C1 segment of cervical spinal cord (tissue), 14 donors: ENCODE results near the gene SERPINA5.

Experiments used
- DNase-seq, 14 donors: peaks; one replicate each; lab custom pipeline; 2025; lab: John Stamatoyannopoulos, UW

SERPINA5 gene

DNA sequence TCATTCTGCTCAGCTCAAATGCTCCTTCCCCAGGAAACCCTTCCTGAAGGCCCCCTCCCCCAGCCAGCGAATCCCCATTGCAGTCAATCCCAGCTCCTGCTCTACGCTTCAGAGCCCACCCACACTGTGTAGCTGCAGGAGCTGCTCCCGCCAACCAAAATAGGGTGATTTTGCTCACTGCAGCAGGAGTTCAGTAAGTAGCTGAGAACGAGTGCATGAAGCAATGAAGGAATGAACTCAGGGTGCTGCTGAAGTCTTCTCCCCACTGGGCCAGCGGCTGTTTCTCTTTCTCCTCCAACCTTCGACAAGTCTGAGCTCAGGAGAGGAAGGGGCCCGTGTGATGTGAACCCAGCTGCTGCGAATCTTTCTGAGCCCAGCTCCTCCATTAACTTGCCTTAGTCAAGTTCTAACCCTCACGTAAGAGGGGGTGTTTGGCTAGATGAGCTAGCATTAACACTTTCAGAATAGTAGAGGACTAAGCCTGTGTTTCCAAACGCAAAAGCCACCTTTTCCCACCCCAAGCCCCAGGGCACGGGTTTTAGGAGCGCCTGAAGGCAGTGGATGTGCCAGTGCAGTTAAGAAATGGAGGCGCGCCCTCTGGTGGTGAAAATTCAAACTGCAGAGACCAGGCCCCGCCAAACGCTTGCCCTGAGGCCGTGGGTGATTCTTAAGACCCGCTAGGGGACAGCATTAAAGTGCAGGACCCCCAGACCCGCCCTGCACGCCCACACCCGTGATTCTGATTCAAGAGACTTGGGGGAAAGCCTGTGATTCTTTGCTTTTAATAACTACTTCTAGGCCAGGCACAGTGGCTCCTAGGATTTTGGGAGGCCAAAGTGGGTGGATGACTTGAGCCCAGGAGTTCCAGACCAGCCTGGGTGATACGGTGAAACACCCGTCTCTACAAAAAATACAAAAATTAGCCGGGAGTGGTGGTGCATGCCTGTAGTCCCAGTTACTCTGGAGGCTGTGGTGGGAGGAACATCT is 31.9 kb upstream of the SERPINA5 start:
- peak in 7 of 14 donors; percentile 14 to 61 (median 40) for DNase-seq

DNA sequence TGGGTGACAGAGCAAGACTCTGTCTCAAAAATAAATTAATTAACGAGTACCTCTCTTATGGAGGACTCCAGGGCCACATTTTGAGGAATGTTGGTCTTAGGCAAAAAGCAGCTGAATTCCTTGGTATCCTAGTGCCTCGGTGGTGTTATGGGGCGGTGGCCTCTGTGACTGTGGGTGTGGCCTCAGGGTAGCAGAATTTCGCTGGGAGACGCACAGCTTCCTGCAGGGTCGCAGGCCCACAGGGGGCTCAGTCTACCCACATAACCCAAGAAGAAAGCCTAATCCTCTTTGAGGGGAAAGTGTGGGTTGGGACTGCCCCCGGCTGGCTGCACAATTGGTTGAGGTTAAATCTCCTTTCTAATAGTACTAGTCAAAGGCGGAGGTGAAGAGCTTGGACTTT is 31.2 kb upstream of the SERPINA5 start:
- DNase-seq: no peak

GRCh38 chr14:94555991-94556390 is 25.2 kb upstream of the SERPINA5 start:
- no peak for DNase-seq

DNA sequence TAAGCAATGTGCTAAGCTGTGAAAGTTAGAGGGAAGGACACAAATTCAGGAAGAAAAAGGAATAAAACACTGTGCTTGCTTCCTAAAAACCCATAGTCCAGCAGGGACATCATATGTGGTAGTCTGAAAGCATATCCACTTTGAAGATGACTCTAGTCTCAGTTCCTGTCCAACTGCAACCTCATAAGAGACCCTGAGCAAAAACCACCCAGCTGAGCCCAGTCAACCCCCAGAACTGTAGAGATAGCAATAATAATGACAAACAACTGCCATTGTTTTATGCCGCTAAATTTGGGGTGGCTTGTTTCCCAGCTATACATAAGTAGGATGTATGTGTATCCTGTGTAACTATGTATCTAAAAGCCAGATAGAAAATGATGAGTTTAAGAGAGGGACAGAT is 23.9 kb upstream of the SERPINA5 start:
- no peak for DNase-seq

- DNase-seq: no peak
Observed at GRCh38 chr14:94558842-94559241, 22.4 kb upstream of the SERPINA5 start.

GRCh38 chr14:94559638-94560290 is 21.5 kb upstream of the SERPINA5 start:
- DNase-seq: peak in 2 of 14 donors; percentile 5 to 21

DNA sequence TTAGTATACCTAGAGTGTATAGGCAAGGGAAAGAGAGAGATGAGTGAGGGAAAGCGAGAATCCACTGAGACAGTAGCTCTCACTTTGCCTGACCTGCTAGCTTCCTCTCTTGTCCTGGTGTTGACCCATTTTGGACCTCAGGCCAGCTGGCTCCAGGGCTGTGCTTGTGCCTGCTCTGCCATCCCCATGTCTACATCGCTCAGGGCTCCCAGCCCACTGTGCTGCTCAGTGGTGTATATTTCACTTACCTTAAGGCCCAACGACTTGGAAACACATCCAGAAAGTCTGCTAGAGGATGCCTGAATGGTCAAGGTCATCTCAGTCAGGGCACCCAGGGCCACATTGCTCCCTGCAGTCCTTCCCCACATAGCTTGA is 20.9 kb upstream of the SERPINA5 start:
- no peak for DNase-seq

GRCh38 chr14:94560751-94561655 is 20.2 kb upstream of the SERPINA5 start, which contains the start of gene SERPINA4:
Gene SERPINA4 (plus strand): TSS chr14:94561442. CDS start chr14:94563483, 2,041 bp downstream.
- no peak for DNase-seq

GRCh38 chr14:94561656-94562010 is 19.6 kb upstream of the SERPINA5 start:
- no peak for DNase-seq

DNA sequence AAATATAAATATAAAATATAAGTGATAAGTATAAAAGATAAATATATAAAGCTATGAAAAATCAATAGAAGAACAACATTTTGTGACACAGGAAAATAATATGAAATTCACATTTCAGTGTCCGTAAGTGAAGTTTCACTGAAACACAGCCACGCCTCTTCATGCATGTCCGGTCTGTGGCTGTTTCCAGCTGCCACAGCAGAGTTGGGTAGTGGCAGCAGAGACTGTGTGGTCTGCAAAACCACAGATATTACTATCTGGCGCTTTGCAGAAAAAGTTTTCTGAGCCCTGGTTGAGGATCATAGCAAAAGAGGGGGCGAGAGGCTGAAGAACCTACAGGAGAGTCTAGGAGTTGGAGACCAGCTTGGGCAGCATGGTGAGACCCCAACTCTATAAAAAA is 19.2 kb upstream of the SERPINA5 start:
- no peak for DNase-seq

- DNase-seq: no peak
Observed at GRCh38 chr14:94562941-94563883, 18.0 kb upstream of the SERPINA5 start.

GRCh38 chr14:94564381-94564780 is 16.8 kb upstream of the SERPINA5 start:
- DNase-seq: no peak

GRCh38 chr14:94568186-94568585 is 13.0 kb upstream of the SERPINA5 start:
- no peak for DNase-seq

- DNase-seq: no peak
Observed at GRCh38 chr14:94569381-94570001, 11.7 kb upstream of the SERPINA5 start.

- DNase-seq: no peak
Observed at GRCh38 chr14:94570002-94570400, 11.2 kb upstream of the SERPINA5 start.

DNA sequence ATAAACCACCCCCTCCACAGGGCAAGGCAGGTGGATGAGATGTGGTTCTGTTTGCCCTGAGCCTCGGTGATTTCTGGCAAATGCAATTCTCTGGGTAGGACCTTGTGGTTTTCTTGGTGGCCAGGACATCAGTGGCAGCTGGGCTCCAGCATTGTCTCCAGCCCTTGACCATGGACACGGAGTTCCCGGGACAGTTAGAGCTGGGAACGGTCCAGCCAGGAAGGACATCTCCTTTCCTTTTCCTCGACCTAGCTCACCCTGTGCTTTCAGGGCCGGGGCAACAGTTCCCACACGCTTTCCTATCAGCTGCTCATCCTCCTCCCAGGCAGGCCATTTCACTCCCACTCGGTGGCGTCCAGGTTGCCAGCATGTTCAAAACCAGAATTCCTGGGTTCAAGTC is 10.8 kb upstream of the SERPINA5 start:
- no peak for DNase-seq

- DNase-seq: peak in 6 of 14 donors; percentile 10 to 65 (median 22)
Observed at GRCh38 chr14:94571395-94571794, 9.8 kb upstream of the SERPINA5 start.

- DNase-seq: peak in 2 of 14 donors; percentile 15 to 40
Observed at GRCh38 chr14:94571950-94572349, 9.3 kb upstream of the SERPINA5 start.

DNA sequence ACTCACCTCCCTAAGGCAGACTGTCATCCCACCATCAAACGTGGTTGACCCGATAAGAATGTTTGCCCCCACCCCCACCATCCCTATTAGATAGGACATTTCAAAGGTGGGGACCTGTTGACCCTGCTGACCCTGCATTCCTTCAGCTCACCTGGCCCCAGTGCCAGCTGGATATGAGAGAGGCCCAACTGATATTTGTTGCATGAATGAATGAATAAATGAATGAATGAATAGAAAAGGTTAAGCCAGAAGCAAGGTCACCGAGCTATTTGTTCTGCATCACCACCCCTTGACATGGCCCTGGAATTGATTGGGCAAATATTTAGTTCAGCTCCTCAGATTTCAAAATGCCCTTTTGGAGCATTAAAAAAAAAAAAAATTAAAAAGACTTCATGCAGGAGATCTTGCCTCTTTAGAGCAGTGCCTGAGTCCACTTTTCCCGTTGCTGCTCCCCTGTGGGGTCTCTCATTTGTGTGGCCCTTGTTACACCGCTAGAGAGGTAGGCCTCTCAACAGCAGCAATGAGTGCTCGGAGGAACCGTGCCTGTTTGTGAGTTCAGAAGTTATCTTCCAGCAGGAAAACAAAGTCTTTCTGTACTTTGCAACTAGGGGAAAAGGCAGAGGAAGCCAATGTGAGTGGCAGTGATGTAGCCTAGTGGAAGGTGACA is 8.5 kb upstream of the SERPINA5 start:
- no peak for DNase-seq
